ENCODE results near the gene GNG11. TPM values are rescaled to one million over a fixed set of nuclear protein-coding genes. Genes with fewer than 3 reads are reported as not detected.
A peak's percentile ranks its signal among the peaks of the same experiment; 100 is the strongest.

The GNG11 gene
- 24.1 and 27.9 TPM in 2 replicates for total RNA-seq (2014; rRNA removed; shearing (Covaris generic))

- peak; percentile 72 for DNase-seq (ENCODE audit: low spot score)
These were observed at the start of gene GNG11 for GRCh38 chr7:93921607-93922566. Gene GNG11, plus strand, starts transcription at chr7:93921735. Its CDS starts 403 bp downstream, at chr7:93922138.

- no peak for DNase-seq (ENCODE audit: low spot score)
These were observed 47.4 kb upstream of the GNG11 start for GRCh38 chr7:93873998-93874574.

- no peak for DNase-seq (ENCODE audit: low spot score)
These were observed 43.8 kb upstream of the GNG11 start for GRCh38 chr7:93877742-93878141.

GRCh38 chr7:93879356-93879755 lies 42.2 kb upstream of the GNG11 start:
- no peak for DNase-seq (ENCODE audit: low spot score)

GRCh38 chr7:93882468-93882867 lies 39.1 kb upstream of the GNG11 start:
- DNase-seq (ENCODE audit: low spot score), result no peak

- DNase-seq (ENCODE audit: low spot score), result no peak
These were observed 38.2 kb upstream of the GNG11 start for GRCh38 chr7:93883078-93883916.

- DNase-seq (ENCODE audit: low spot score), result no peak
These were observed 37.6 kb upstream of the GNG11 start for GRCh38 chr7:93883917-93884345.

GRCh38 chr7:93884541-93884940 lies 37.0 kb upstream of the GNG11 start:
- no peak for DNase-seq (ENCODE audit: low spot score)

GRCh38 chr7:93889261-93889660 lies 32.3 kb upstream of the GNG11 start:
- no peak for DNase-seq (ENCODE audit: low spot score)

GRCh38 chr7:93890041-93890463 lies 31.5 kb upstream of the GNG11 start:
- DNase-seq (ENCODE audit: low spot score), result peak; percentile 30

GRCh38 chr7:93890464-93891068 lies 31.0 kb upstream of the GNG11 start, which contains the start of gene TFPI2:
Gene TFPI2, minus strand, starts transcription at chr7:93890753. Its CDS starts 75 bp downstream, at chr7:93890678.
- DNase-seq (ENCODE audit: low spot score), result peak; percentile 81

GRCh38 chr7:93894426-93894825 lies 27.1 kb upstream of the GNG11 start:
- peak; percentile 16 for DNase-seq (ENCODE audit: low spot score)

- DNase-seq (ENCODE audit: low spot score), result no peak
These were observed 26.4 kb upstream of the GNG11 start for GRCh38 chr7:93894966-93895640.

- no peak for DNase-seq (ENCODE audit: low spot score)
These were observed 25.5 kb upstream of the GNG11 start for GRCh38 chr7:93895859-93896600.

- no peak for DNase-seq (ENCODE audit: low spot score)
These were observed 23.9 kb upstream of the GNG11 start for GRCh38 chr7:93897680-93898079.

- peak; percentile 53 for DNase-seq (ENCODE audit: low spot score)
These were observed 18.6 kb upstream of the GNG11 start for GRCh38 chr7:93902777-93903423.

- no peak for DNase-seq (ENCODE audit: low spot score)
These were observed 15.3 kb upstream of the GNG11 start, which contains the start of gene GNGT1 for GRCh38 chr7:93906267-93906666. Gene GNGT1, plus strand, starts transcription at chr7:93906567. Its CDS starts 180 bp downstream, at chr7:93906747.

GRCh38 chr7:93910076-93910994 lies 11.2 kb upstream of the GNG11 start:
- DNase-seq (ENCODE audit: low spot score), result peak; percentile 70
